Activated CD4-positive, alpha-beta T cell treated with anti-CD3 and anti-CD28 coated beads, Interleukin-2, amount 10 ng/mL, durations not matched to agents 7 days and 5 days (primary cell): Measurements from ENCODE around the gene CDON. TPM values are rescaled to one million over a fixed set of nuclear protein-coding genes. Genes with fewer than 3 reads are reported as not detected.
"Not testable (repeated sequence)": the region's sequence is repeated elsewhere in the genome, so short reads cannot be mapped to it uniquely, and the experiment has no call there.

Experiments used
- CTCF ChIA-PET: fragments of 350-600 bp; sonication (Branson Sonifier 250); formaldehyde crosslinking; loops from one replicate; lab custom pipeline; 2021; ENCODE audit warnings: antibody characterized with exemption; lab: Charles Lee
- POLR2A ChIA-PET: fragments of 350-600 bp; sonication (Branson Sonifier 250); formaldehyde crosslinking; loops from one replicate; lab custom pipeline; 2021; ENCODE audit warnings: antibody characterized with exemption; lab: Charles Lee
- DNase-seq: peaks from one replicate; pipeline ENCODE4 v3.0.0-alpha.2; 2020
- H3K27ac Mint-ChIP-seq: one replicate; pipeline ENCODE4 v1.8.0; 2021; ENCODE audit warnings: mild to moderate bottlenecking, moderate library complexity, mixed read lengths
- H3K27me3 Mint-ChIP-seq: one replicate; pipeline ENCODE4 v1.8.0; 2021; ENCODE audit warnings: mixed read lengths
- H3K36me3 Mint-ChIP-seq: one replicate; pipeline ENCODE4 v1.8.0; 2021; ENCODE audit warnings: low read depth, mixed read lengths
- H3K4me1 Mint-ChIP-seq: one replicate; pipeline ENCODE4 v1.8.0; 2021; ENCODE audit warnings: mixed read lengths
- H3K4me3 Mint-ChIP-seq: one replicate; pipeline ENCODE4 v1.8.0; 2021; ENCODE audit warnings: mild to moderate bottlenecking, moderate library complexity, mixed read lengths
- H3K9me3 Mint-ChIP-seq: one replicate; pipeline ENCODE4 v1.8.0; 2021; ENCODE audit warnings: mixed read lengths
- total RNA-seq, 2 experiments: library from RNA; stranded (reverse); gene quantifications; one replicate each; pipeline ENCODE4 v1.2.3, GENCODE V29; 2021

Gene CDON
- total RNA-seq, 2 experiments from 2014 or later, result 2.6 to 3.4 TPM

DNA sequence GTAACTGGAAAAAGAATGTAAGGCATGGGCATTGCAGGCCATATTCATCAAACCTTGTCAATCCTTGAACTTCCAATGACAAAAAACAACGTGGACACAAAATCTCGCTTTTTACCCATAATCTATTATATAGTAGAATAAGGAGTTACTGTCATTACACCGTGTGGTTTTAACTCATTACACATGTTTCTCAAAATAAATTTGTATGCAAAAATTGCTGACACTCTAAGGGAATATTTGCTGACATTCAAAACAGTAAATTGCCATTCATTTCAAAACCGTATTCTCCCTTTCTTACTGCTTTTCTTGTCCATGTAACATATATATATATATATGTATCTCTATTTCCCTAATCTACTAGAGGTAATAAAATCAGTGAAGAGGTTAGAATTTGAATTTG lies 33.4 kb downstream of the CDON start:
- no peak for DNase-seq
- peaks cover 17% of the 10 kb centered on the region for H3K27me3 Mint-ChIP-seq
- no peaks in the 10 kb centered on the region for H3K9me3 Mint-ChIP-seq
- no peak overlapping the region for H3K4me3 Mint-ChIP-seq
- CTCF ChIA-PET, result no interaction called here
- H3K27ac Mint-ChIP-seq, result no peak overlapping the region
- POLR2A ChIA-PET, result no interaction called here
- H3K36me3 Mint-ChIP-seq, result no peaks in the 10 kb centered on the region
- no peaks in the 10 kb centered on the region for H3K4me1 Mint-ChIP-seq

DNA sequence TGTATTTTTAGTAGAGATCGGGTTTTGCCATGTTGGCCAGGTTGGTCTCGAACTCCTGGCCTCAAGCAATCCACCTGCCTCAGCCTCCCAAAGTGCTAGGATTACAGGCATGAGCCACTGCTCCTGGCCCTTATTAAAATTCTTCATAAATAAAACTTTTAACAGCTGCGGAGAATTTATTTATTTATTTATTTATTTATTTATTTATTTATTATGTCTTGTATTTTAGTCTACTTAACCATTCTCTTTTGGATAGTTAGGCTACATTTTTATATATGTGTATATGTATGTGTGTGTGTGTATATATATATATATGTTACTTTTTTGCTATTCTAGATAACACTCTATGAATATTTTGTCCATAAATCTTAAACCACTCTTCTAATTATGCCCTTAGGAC lies 34.1 kb downstream of the CDON start:
- DNase-seq, POLR2A ChIA-PET, H3K4me1 Mint-ChIP-seq, H3K36me3 Mint-ChIP-seq, H3K4me3 Mint-ChIP-seq, H3K27ac Mint-ChIP-seq, CTCF ChIA-PET, H3K9me3 Mint-ChIP-seq: not testable (repeated sequence)
- H3K27me3 Mint-ChIP-seq, result peaks cover 17% of the 10 kb centered on the region

DNA sequence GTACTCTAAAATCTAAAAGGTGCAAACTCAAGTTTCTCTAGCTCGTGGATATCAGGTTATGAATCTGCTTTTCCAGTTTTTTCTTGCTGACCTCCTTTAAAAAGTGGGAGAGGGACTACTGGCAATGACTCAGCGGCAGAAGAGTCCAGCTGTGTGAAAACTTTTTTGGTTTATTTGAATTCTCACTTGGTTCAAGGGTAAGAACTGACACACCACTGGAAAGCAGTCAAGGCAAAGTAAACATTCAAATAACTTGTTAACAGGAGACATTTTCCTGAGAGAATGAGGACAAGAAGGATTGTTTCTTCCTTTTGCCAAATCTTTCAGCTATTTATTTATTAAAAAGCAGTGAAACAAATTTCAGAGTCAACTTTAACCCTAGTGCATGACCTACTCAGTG lies 36.1 kb downstream of the CDON start:
- Mint-ChIP-seq H3K4me1 (no peaks in the 10 kb centered on the region), H3K27me3 (peaks cover 11% of the 10 kb centered on the region), H3K9me3 (no peaks in the 10 kb centered on the region), H3K36me3 (no peaks in the 10 kb centered on the region), H3K27ac (no peak overlapping the region), H3K4me3 (no peak overlapping the region)
- ChIA-PET CTCF (interaction anchor here (1.0 kb wide), 1 partner anchor 35 kb away, joined by 3 read pairs; no protein-coding TSS in a partner anchor), POLR2A (no interaction called here)
- DNase-seq, result no peak

DNA sequence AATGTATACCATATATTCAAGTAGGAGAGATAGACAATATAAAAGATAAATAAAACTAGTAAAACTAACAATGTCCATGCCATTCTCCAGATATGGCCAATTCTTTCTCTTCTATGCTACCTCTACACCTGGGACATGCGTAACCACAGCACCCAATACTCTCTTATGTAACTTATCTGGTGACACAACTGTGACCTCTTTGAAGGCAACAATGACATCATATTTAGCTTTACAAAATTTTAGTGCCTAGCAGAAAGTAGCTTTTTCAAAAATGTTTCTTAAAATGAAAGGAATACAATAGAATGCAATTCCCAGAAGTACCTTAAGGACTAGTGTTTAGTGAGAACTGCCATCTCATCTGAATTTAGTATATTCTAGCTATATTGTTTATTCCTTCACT lies 36.8 kb downstream of the CDON start:
- Mint-ChIP-seq H3K4me3 (no peak overlapping the region), H3K27me3 (peaks cover 9% of the 10 kb centered on the region), H3K27ac (no peak overlapping the region), H3K36me3 (no peaks in the 10 kb centered on the region), H3K9me3 (no peaks in the 10 kb centered on the region), H3K4me1 (no peaks in the 10 kb centered on the region)
- ChIA-PET CTCF (interaction anchor here (1.0 kb wide), 1 partner anchor 35 kb away, joined by 3 read pairs; no protein-coding TSS in a partner anchor), POLR2A (no interaction called here)
- no peak for DNase-seq

DNA sequence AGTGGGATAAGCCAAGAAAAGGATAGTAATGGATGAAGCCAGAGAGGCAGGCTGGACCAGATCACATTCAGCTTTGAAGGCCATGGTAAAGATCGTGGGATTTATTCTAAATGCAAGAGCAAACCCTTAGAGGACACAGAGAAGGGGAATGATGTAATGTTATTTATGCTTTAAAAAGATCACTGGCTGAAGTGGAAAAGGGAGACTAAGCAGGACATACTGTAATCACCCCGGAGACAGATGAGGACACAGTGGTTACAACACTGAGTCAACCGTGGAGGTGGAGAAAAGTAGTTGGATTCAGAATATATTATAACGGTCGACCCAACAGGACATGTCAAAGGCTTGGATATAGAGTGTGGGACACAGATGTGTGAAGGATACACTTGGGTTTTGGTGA lies 38.5 kb downstream of the CDON start:
- no peaks in the 10 kb centered on the region for H3K27me3 Mint-ChIP-seq
- H3K4me3 Mint-ChIP-seq, result no peak overlapping the region
- POLR2A ChIA-PET, result no interaction called here
- H3K4me1 Mint-ChIP-seq, result no peaks in the 10 kb centered on the region
- no peak overlapping the region for H3K27ac Mint-ChIP-seq
- no peaks in the 10 kb centered on the region for H3K9me3 Mint-ChIP-seq
- no peak for DNase-seq
- CTCF ChIA-PET, result no interaction called here
- H3K36me3 Mint-ChIP-seq, result no peaks in the 10 kb centered on the region

DNA sequence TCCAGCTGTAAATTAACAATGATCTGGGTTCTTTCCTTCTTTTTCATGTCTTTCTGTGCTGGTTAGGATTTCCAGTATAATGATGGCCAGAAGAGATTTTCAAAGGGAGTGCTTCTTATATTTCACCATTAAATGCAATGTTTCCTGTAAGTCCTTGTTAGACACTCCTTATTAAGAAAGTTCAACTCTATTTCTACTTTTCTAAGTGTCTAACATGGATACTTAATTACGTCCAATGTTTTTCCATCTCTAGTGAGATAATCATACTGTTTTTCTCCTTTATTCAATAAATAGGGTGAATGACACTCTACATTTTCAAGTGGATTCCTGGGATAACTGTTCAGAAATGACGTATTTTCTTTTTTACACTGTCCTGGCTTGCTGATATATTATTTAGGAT lies 49.8 kb downstream of the CDON start:
- DNase-seq, result no peak

DNA sequence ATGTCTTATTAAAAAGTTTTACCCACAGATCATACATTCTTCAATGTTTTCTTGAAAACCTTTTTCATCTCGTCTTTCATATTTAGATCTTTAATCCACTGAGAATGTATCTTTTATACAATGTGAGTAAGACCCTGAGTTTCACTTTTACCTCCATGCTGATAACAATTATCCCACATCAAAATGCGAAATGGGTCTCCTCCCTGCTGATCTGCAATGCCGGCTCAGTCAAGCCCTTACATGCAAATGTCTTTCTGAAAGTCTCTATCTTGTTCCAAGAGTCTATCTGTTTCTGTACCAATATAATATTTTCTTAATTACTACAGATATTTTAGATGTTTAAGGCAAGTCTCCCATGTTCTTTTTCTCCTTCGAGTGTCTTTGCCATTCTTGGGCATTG lies 50.9 kb downstream of the CDON start:
- Mint-ChIP-seq H3K27ac (no peak overlapping the region), H3K27me3 (no peaks in the 10 kb centered on the region), H3K4me3 (no peak overlapping the region), H3K4me1 (no peaks in the 10 kb centered on the region), H3K9me3 (no peaks in the 10 kb centered on the region), H3K36me3 (no peaks in the 10 kb centered on the region)
- ChIA-PET POLR2A (no interaction called here), CTCF (no interaction called here)
- no peak for DNase-seq

More for the DNA sequence above, 49.8 kb downstream of the CDON start:
- ChIA-PET POLR2A (no interaction called here), CTCF (no interaction called here)
- Mint-ChIP-seq H3K4me1 (no peaks in the 10 kb centered on the region), H3K27ac (no peak overlapping the region), H3K4me3 (no peak overlapping the region), H3K36me3 (no peaks in the 10 kb centered on the region), H3K27me3 (no peaks in the 10 kb centered on the region), H3K9me3 (no peaks in the 10 kb centered on the region)

DNA sequence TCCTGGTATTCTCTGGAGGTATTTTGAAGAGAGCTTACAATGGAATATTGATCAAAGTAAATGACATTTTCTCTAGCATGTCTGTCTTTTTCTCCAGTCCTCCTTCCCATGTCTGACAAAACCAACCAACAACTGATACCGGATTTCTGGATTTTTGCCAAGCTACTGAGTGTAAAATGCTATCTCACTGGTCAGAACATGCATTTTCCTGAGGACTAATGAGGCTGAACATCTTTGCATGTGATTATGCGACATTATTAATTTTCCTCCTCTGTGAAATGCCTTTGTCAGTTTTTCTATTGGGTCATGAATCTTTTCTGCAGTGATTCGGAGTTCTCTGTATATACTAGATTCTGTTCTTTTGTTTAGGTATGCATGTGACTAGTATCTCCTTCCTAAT lies 51.4 kb downstream of the CDON start:
- H3K9me3 Mint-ChIP-seq, result no peaks in the 10 kb centered on the region
- H3K4me3 Mint-ChIP-seq, result no peak overlapping the region
- H3K36me3 Mint-ChIP-seq, result no peaks in the 10 kb centered on the region
- no peaks in the 10 kb centered on the region for H3K27me3 Mint-ChIP-seq
- no peak overlapping the region for H3K27ac Mint-ChIP-seq
- CTCF ChIA-PET, result no interaction called here
- DNase-seq, result no peak
- no peaks in the 10 kb centered on the region for H3K4me1 Mint-ChIP-seq
- POLR2A ChIA-PET, result no interaction called here

DNA sequence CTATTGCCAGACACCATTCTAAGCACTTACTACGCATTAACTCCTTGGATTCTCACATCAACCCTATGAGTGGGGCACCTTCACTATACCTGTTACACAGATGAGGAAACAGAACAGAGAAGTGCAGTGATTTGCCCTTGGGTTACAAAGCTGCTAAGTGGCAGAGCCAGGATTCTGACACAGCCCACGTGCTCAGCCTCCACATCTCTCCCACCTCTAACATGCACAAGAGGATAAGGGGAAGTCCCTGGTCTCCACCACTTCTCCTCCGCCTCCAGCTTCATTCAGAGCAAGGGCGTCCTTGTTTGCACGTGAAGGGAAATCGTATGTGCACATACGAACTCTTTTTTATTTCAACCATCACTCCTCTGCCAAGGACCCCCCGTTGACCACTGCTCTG lies 53.7 kb downstream of the CDON start:
- Mint-ChIP-seq H3K27me3 (no peaks in the 10 kb centered on the region), H3K9me3 (no peaks in the 10 kb centered on the region), H3K4me3 (no peak overlapping the region), H3K27ac (no peak overlapping the region), H3K4me1 (no peaks in the 10 kb centered on the region), H3K36me3 (no peaks in the 10 kb centered on the region)
- ChIA-PET CTCF (no interaction called here), POLR2A (no interaction called here)
- DNase-seq, result no peak

DNA sequence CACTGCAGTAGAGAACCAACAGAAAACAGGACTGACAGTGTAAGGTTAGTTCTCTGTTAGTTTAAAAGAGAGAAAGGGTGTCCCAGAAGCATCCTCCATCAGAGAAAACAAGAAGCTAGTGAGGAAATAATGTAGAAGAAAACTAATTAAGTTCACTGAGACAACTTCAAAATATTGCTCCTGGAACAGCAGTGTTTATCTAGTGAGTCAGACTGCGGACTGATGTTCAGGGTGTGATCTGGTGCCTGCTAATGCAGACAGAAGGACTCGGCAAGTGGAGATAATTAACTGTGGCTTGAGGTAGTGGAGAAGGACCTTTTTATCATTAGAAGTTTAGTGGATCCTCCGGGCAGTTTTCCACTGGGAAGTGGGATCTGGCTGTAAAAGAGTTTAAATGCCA lies 55.4 kb downstream of the CDON start:
- ChIA-PET POLR2A (no interaction called here), CTCF (no interaction called here)
- no peaks in the 10 kb centered on the region for H3K4me1 Mint-ChIP-seq
- H3K4me3 Mint-ChIP-seq, result no peak overlapping the region
- H3K36me3 Mint-ChIP-seq, result no peaks in the 10 kb centered on the region
- DNase-seq, result no peak
- H3K27me3 Mint-ChIP-seq, result no peaks in the 10 kb centered on the region
- no peaks in the 10 kb centered on the region for H3K9me3 Mint-ChIP-seq
- no peak overlapping the region for H3K27ac Mint-ChIP-seq

DNA sequence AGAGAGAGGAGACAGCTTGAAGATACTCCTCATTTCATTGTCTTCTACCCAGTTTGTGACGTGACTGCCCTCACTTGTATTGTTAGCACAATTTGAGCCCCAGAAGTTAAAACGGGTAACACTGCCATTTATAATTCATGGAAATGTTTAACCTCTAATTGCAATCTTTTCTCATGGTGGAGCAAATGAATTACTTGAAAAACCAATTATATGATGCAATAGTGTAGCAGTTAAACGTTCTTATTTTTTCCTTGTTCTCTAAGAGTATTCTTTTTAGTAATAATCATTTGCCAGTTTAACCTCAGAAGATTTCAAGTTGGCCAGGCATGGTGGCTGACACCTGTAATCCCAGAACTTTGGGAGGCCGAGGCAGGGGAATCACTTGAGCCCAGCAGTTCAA lies 56.6 kb downstream of the CDON start:
- POLR2A ChIA-PET, result no interaction called here
- no peaks in the 10 kb centered on the region for H3K27me3 Mint-ChIP-seq
- H3K36me3 Mint-ChIP-seq, result no peaks in the 10 kb centered on the region
- CTCF ChIA-PET, result no interaction called here
- no peak overlapping the region for H3K4me3 Mint-ChIP-seq
- no peak overlapping the region for H3K27ac Mint-ChIP-seq
- DNase-seq, result no peak
- no peaks in the 10 kb centered on the region for H3K9me3 Mint-ChIP-seq
- H3K4me1 Mint-ChIP-seq, result no peaks in the 10 kb centered on the region

DNA sequence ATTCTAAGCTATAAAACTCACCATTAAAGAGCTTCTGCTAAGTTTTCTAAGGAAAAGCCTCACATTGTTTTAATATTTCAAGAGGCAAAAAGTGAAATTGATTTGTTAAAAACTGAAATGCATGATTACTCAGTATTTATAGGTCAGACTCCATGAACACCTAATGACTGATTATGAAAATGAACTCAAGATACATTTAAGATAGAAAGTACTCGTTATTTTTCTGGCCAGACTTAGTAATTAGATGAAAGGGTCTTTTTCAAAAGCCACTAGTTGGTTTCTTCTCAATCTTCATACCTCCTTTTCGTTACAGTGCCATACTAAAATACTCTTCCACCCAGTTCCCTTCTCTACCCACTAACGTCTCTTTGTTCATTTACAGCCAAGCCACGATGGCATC lies 60.5 kb downstream of the CDON start:
- no peak for DNase-seq
- Mint-ChIP-seq H3K9me3 (no peaks in the 10 kb centered on the region), H3K4me1 (no peaks in the 10 kb centered on the region), H3K27me3 (no peaks in the 10 kb centered on the region), H3K4me3 (no peak overlapping the region), H3K36me3 (no peaks in the 10 kb centered on the region), H3K27ac (no peak overlapping the region)
- CTCF ChIA-PET, result no interaction called here
- POLR2A ChIA-PET, result no interaction called here

DNA sequence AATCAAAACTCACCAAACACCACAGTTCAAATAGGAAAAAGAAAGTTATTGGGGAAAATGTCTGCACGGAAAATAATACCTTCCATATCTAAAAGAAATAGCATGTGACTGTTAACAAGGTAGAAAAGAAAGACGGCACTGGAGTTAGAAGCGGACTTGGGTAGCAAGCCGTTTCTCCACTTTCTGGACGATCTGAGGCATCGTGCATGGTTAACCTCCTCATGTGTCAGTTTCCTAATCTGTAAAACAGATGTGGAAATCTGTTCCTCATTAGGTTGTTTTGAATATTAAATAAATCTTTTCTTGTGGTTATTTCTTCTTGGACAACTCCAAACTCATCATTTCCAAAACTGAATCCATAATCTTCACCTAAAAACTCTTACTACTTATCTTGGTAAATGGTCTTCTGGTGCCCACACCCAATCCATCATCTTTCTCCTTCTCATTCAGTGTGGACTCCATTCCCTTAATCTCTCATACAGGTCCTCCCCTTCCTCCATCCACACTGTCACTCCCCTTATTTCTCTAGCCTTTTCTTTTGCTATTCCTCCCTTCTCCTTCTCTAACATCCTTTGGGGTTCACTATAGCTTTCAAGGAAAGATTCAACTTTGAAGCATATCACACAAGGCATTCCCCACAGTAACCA lies 63.3 kb downstream of the CDON start:
- Mint-ChIP-seq H3K4me1 (no peaks in the 10 kb centered on the region), H3K27me3 (no peaks in the 10 kb centered on the region), H3K4me3 (no peak overlapping the region), H3K9me3 (no peaks in the 10 kb centered on the region), H3K27ac (no peak overlapping the region), H3K36me3 (no peaks in the 10 kb centered on the region)
- DNase-seq, result no peak
- POLR2A ChIA-PET, result no interaction called here
- CTCF ChIA-PET, result no interaction called here

DNA sequence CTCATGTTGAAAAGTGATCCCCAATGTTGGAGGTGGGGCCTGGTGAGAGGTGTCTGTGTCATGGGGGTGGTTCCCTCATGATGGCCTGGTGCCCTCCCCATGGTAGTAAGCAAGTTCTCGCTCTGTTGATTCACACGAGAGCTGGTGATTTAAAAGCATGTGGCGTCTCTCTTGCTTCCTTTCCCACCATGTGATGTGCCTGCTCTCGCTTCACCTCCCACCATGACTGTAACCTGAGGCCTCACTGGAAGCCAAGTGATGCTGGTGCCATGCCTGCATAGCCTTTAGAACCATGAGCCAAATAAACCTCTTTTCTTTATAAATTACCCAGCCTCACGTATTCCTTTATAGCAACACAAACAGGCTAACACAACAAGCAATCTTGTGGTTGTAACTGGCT lies 64.4 kb downstream of the CDON start:
- ChIA-PET CTCF (no interaction called here), POLR2A (interaction anchor here (0.6 kb wide), 1 partner anchor 103 kb away, joined by 3 read pairs; no protein-coding TSS in a partner anchor)
- Mint-ChIP-seq H3K27ac (no peak overlapping the region), H3K36me3 (no peaks in the 10 kb centered on the region), H3K9me3 (no peaks in the 10 kb centered on the region), H3K27me3 (no peaks in the 10 kb centered on the region), H3K4me1 (no peaks in the 10 kb centered on the region), H3K4me3 (no peak overlapping the region)
- no peak for DNase-seq
